Prostate gland (tissue), 2 donors: Measurements from ENCODE around the gene SEC14L6. TPM values are rescaled to one million over a fixed set of nuclear protein-coding genes. Genes with fewer than 3 reads are reported as not detected.

ENCODE experiments used
- DNase-seq: peaks from one replicate; pipeline ENCODE4 v3.0.0-alpha.2; 2019; ENCODE audit warnings: low spot score
- H3K27ac ChIP-seq, 2 donors: fragments of 200-600 bp; sonication (generic); 2 replicates each; pipeline ENCODE4 v1.5.1; 2017 to 2019
- H3K27me3 ChIP-seq: fragments of 200-600 bp; sonication (generic); replicated peaks from 2 replicates; pipeline ENCODE4 v1.5.1; 2019; ENCODE audit not compliant: insufficient read depth
- H3K36me3 ChIP-seq, 2 donors: fragments of 200-600 bp; sonication (generic); 1 replicate in 1 of 2; 2 replicates in 1 of 2; pipeline versions ENCODE4 v1.5.1 to v1.8.1; 2017 to 2019
- H3K4me1 ChIP-seq: fragments of 200-600 bp; sonication (generic); replicated peaks from 2 replicates; pipeline ENCODE4 v1.5.1; 2019
- H3K4me3 ChIP-seq, 2 donors: fragments of 200-600 bp; sonication (generic); 2 replicates each; pipeline ENCODE4 v1.5.1; 2017 to 2019
- H3K9me3 ChIP-seq: fragments of 200-600 bp; sonication (generic); 2 replicates; pipeline ENCODE4 v1.5.1; 2017
- CTCF ChIP-seq, 4 experiments: fragments of 200-600 bp in 2 of 4; fragments of 450-650 bp in 2 of 4; sonication (generic) in 2 of 4; IDR thresholded peaks; 1 replicate in 3 of 4; 2 replicates in 1 of 4; pipeline ENCODE4 v1.5.1; 2016 to 2019; ENCODE audit warnings: antibody characterized with exemption in 4 of 4, mild to moderate bottlenecking in 2 of 4, moderate library complexity in 2 of 4
- POLR2A ChIP-seq: fragments of 450-650 bp; IDR thresholded peaks from one replicate; pipeline ENCODE4 v1.6.1; 2016; ENCODE audit warnings: antibody characterized with exemption, mild to moderate bottlenecking
- POLR2AphosphoS5 ChIP-seq: sonication (generic); formaldehyde crosslinking; IDR thresholded peaks from one replicate; pipeline ENCODE4 v1.6.1; 2017; ENCODE audit warnings: antibody characterized with exemption
- WGBS: methylation state at CpG from one replicate; pipeline ENCODE4 v1.1.5; 2018; 5-methylcytosine and 5-hydroxymethylcytosine counted together
- intact Hi-C: fragments of 100-400 bp; cut with DNase I; formaldehyde crosslinking; loops from one replicate; pipeline ENCODE4 v1.14.2; 2022
- total RNA-seq, 2 donors: library from RNA; depleted of rRNA; stranded (reverse); fragments of >200 nt; gene quantifications; one replicate each; pipeline ENCODE4 v1.1.0, GENCODE V29; 2016

The SEC14L6 gene
- total RNA-seq, 2 donors from 2014 or later: 0.23 to 22.9 TPM

- WGBS: 70% methylated on average over 3 of the region's 3 CpGs
- Histone ChIP-seq H3K9me3 (no peaks in the 10 kb centered on the region), H3K27me3 (peaks cover 11% of the 10 kb centered on the region), H3K27ac (no peak overlapping the region), H3K4me1 (no peaks in the 10 kb centered on the region), H3K4me3 (no peak overlapping the region), H3K36me3 (no peaks in the 10 kb centered on the region)
- TF ChIP-seq CTCF (IDR thresholded peaks at IDR 0.05) (no peak), POLR2AphosphoS5 (no peak), POLR2A (no peak)
- intact Hi-C loops: no loop called here
- DNase-seq: no peak
Observed at GRCh38 chr22:30502911-30503310, 43.6 kb downstream of the SEC14L6 start.

GRCh38 chr22:30502153-30502552, 44.4 kb downstream of the SEC14L6 start:
- Histone ChIP-seq H3K4me1 (no peaks in the 10 kb centered on the region), H3K27ac (no peak overlapping the region), H3K9me3 (no peaks in the 10 kb centered on the region), H3K27me3 (peaks cover 11% of the 10 kb centered on the region), H3K36me3 (no peaks in the 10 kb centered on the region), H3K4me3 (no peak overlapping the region)
- intact Hi-C loops: no loop called here
- DNase-seq: no peak
- TF ChIP-seq POLR2A (no peak), CTCF (IDR thresholded peaks at IDR 0.05) (no peak)
- WGBS: 74% methylated on average over 4 of the region's 4 CpGs

GRCh38 chr22:30500628-30501027, 45.9 kb downstream of the SEC14L6 start:
- no peak overlapping the region for H3K4me3 ChIP-seq
- H3K36me3 ChIP-seq: no peaks in the 10 kb centered on the region
- 94% methylated on average over 6 of the region's 6 CpGs for WGBS
- no peak overlapping the region for H3K27ac ChIP-seq
- no peaks in the 10 kb centered on the region for H3K9me3 ChIP-seq
- no peak for TF ChIP-seq CTCF (IDR thresholded peaks at IDR 0.05)
- no peak for TF ChIP-seq POLR2AphosphoS5
- no peak for TF ChIP-seq POLR2A
- DNase-seq: no peak
- H3K4me1 ChIP-seq: no peaks in the 10 kb centered on the region
- intact Hi-C loops: no loop called here
- peaks cover 8% of the 10 kb centered on the region for H3K27me3 ChIP-seq

- Histone ChIP-seq H3K27me3 (no peaks in the 10 kb centered on the region), H3K4me1 (no peaks in the 10 kb centered on the region), H3K4me3 (no peak overlapping the region), H3K9me3 (no peaks in the 10 kb centered on the region), H3K27ac (no peak overlapping the region), H3K36me3 (no peaks in the 10 kb centered on the region)
- DNase-seq: no peak
- intact Hi-C loops: no loop called here
- TF ChIP-seq POLR2A (no peak), CTCF (IDR thresholded peaks at IDR 0.05) (no peak), POLR2AphosphoS5 (no peak)
- WGBS: 71% methylated on average over 7 of the region's 7 CpGs
Observed at GRCh38 chr22:30497466-30498150, 48.9 kb downstream of the SEC14L6 start.

GRCh38 chr22:30495041-30495784, 51.3 kb downstream of the SEC14L6 start:
- TF ChIP-seq POLR2AphosphoS5: no peak
- no peak for TF ChIP-seq POLR2A
- no peak for TF ChIP-seq CTCF (IDR thresholded peaks at IDR 0.05)
- H3K36me3 ChIP-seq: no peaks in the 10 kb centered on the region
- DNase-seq: no peak
- intact Hi-C loops: no loop called here
- H3K27ac ChIP-seq: no peak overlapping the region
- no peaks in the 10 kb centered on the region for H3K4me1 ChIP-seq
- H3K9me3 ChIP-seq: no peaks in the 10 kb centered on the region
- H3K27me3 ChIP-seq: no peaks in the 10 kb centered on the region
- H3K4me3 ChIP-seq: no peak overlapping the region
- 83% methylated on average over 14 of the region's 14 CpGs for WGBS
